ENCODE data around the gene PRELP.
A peak's percentile ranks its signal among the peaks of the same experiment; 100 is the strongest.

- TF ChIP-seq EP300 (IDR thresholded peaks at IDR 0.05; ENCODE audit: borderline replicate concordance) (no peak), CEBPB (IDR thresholded peaks at IDR 0.05) (peak; percentile 51; the same call in 1 of the 2 replicates), FOXM1 (IDR thresholded peaks at IDR 0.05; ENCODE audit: borderline replicate concordance, low read depth) (no peak), MAX (IDR thresholded peaks at IDR 0.05) (no peak), TAF1 (IDR thresholded peaks at IDR 0.05; ENCODE audit: low read depth) (no peak), TCF12 (IDR thresholded peaks at IDR 0.05; ENCODE audit: low read depth) (no peak), RAD21 (IDR thresholded peaks at IDR 0.05; ENCODE audit: low read depth) (no peak), YY1 (IDR thresholded peaks at IDR 0.05; ENCODE audit: low read depth) (no peak), EGR1 (IDR thresholded peaks at IDR 0.05) (no peak), REST (IDR thresholded peaks at IDR 0.05; ENCODE audit: low read depth) (no peak), TEAD4 (IDR thresholded peaks at IDR 0.05) (no peak), USF1 (IDR thresholded peaks at IDR 0.05) (no peak), NFIC (IDR thresholded peaks at IDR 0.05) (no peak), ZBTB7A (IDR thresholded peaks at IDR 0.05; ENCODE audit: low read depth) (no peak)
Observed at GRCh38 chr1:203536980-203537455, 61.4 kb downstream of the PRELP start.

Data from Ishikawa (cell line).